ENCODE measurements around the gene SIGMAR1.

DNA sequence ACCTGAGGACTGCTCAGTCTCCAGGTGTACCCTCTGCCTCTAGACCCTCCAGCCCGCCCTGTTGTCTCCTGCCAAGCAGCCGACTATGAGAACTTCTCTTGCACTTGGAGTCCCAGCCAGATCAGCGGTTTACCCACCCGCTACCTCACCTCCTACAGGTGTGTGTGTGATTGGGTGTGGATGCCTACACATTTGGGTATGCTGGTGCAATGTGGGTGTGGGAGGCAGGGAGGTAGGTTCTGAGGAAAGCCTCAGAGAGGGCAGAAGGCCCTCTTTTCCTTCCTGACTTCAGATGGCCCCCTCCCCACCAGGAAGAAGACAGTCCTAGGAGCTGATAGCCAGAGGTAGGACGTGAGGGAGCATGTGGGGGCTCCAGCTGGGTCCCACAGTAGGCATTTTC lies 19.4 kb upstream of the SIGMAR1 start:
- TF ChIP-seq CTCF (IDR thresholded peaks at IDR 0.05; ENCODE audit: insufficient read depth, low read length, poor library complexity, severe bottlenecking) (no peak), EZH2phosphoT487 (conservative IDR thresholded peaks at IDR 0.05; ENCODE audit: low read length) (no peak)

All from SU-DHL-6 (cell line).